ENCODE measurements around the gene EPHB4. TPM values are rescaled to one million over a fixed set of nuclear protein-coding genes. Genes with fewer than 3 reads are reported as not detected.
"Not testable (repeated sequence)": the region's sequence is repeated elsewhere in the genome, so short reads cannot be mapped to it uniquely, and the experiment has no call there.

Gene EPHB4
- total and polyA plus RNA-seq, 2 donors, result 7.3 to 9.6 TPM

GRCh38 chr7:100816515-100816914, 10.8 kb downstream of the EPHB4 start:
- H3K27me3 ChIP-seq (ENCODE audit: control insufficient read depth in 2 of 2, insufficient read depth in 1 of 2, low read length in 1 of 2); H3K4me1 ChIP-seq (ENCODE audit: control insufficient read depth in 2 of 2, insufficient read depth in 2 of 2, low read length in 2 of 2); DNase-seq (ENCODE audit: low read depth in 6 of 9, low spot score in 9 of 9); H3K4me3 ChIP-seq (ENCODE audit: low read length in 2 of 2); H3K27ac ChIP-seq (ENCODE audit: low read depth in 1 of 2, low read length in 1 of 2); H3K9me3 ChIP-seq (ENCODE audit: control insufficient read depth in 2 of 2, insufficient read depth in 1 of 2, low read length in 1 of 2); H3K36me3 ChIP-seq (ENCODE audit: control insufficient read depth in 2 of 2, insufficient read depth in 2 of 2, low read length in 1 of 2): not testable (repeated sequence)
- WGBS, result 98% methylated on average over 16 of the region's 16 CpGs

GRCh38 chr7:100812729-100813128, 14.6 kb downstream of the EPHB4 start:
- Histone ChIP-seq H3K27me3 (ENCODE audit: control insufficient read depth in 2 of 2, insufficient read depth in 1 of 2, low read length in 1 of 2) (no peaks in the 10 kb centered on the region), H3K4me1 (ENCODE audit: control insufficient read depth in 2 of 2, insufficient read depth in 2 of 2, low read length in 2 of 2) (no peaks in the 10 kb centered on the region), H3K9me3 (ENCODE audit: control insufficient read depth in 2 of 2, insufficient read depth in 1 of 2, low read length in 1 of 2) (no peaks in the 10 kb centered on the region), H3K36me3 (ENCODE audit: control insufficient read depth in 2 of 2, insufficient read depth in 2 of 2, low read length in 1 of 2) (no peaks in the 10 kb centered on the region), H3K27ac (ENCODE audit: low read depth in 1 of 2, low read length in 1 of 2) (no peak overlapping the region), H3K4me3 (ENCODE audit: low read length in 2 of 2) (no peak overlapping the region)
- DNase-seq (ENCODE audit: low read depth in 6 of 9, low spot score in 9 of 9), result no peak
- 96% methylated on average over 22 of the region's 22 CpGs for WGBS

GRCh38 chr7:100811480-100811879, 15.8 kb downstream of the EPHB4 start:
- 90% methylated on average over 6 of the region's 6 CpGs for WGBS
- no peaks in the 10 kb centered on the region for H3K36me3 ChIP-seq (ENCODE audit: control insufficient read depth in 2 of 2, insufficient read depth in 2 of 2, low read length in 1 of 2)
- H3K27ac ChIP-seq (ENCODE audit: low read depth in 1 of 2, low read length in 1 of 2), result no peak overlapping the region
- no peak overlapping the region for H3K4me3 ChIP-seq (ENCODE audit: low read length in 2 of 2)
- no peaks in the 10 kb centered on the region for H3K4me1 ChIP-seq (ENCODE audit: control insufficient read depth in 2 of 2, insufficient read depth in 2 of 2, low read length in 2 of 2)
- DNase-seq (ENCODE audit: low read depth in 6 of 9, low spot score in 9 of 9), result no peak
- no peaks in the 10 kb centered on the region for H3K27me3 ChIP-seq (ENCODE audit: control insufficient read depth in 2 of 2, insufficient read depth in 1 of 2, low read length in 1 of 2)
- no peaks in the 10 kb centered on the region for H3K9me3 ChIP-seq (ENCODE audit: control insufficient read depth in 2 of 2, insufficient read depth in 1 of 2, low read length in 1 of 2)

- no peak for DNase-seq (ENCODE audit: low read depth in 6 of 9, low spot score in 9 of 9)
- Histone ChIP-seq H3K4me3 (ENCODE audit: low read length in 2 of 2) (no peak overlapping the region), H3K4me1 (ENCODE audit: control insufficient read depth in 2 of 2, insufficient read depth in 2 of 2, low read length in 2 of 2) (peaks cover 5 to 7% of the 10 kb centered on the region in 2 donors), H3K27me3 (ENCODE audit: control insufficient read depth in 2 of 2, insufficient read depth in 1 of 2, low read length in 1 of 2) (no peaks in the 10 kb centered on the region), H3K9me3 (ENCODE audit: control insufficient read depth in 2 of 2, insufficient read depth in 1 of 2, low read length in 1 of 2) (no peaks in the 10 kb centered on the region), H3K36me3 (ENCODE audit: control insufficient read depth in 2 of 2, insufficient read depth in 2 of 2, low read length in 1 of 2) (no peaks in the 10 kb centered on the region), H3K27ac (ENCODE audit: low read depth in 1 of 2, low read length in 1 of 2) (no peak overlapping the region)
- WGBS, result 97% methylated on average over 5 of the region's 5 CpGs
Observed at GRCh38 chr7:100808354-100808875, 18.9 kb downstream of the EPHB4 start.

- H3K4me1 ChIP-seq (ENCODE audit: control insufficient read depth in 2 of 2, insufficient read depth in 2 of 2, low read length in 2 of 2), result peaks cover 10 to 22% of the 10 kb centered on the region in 2 donors
- H3K9me3 ChIP-seq (ENCODE audit: control insufficient read depth in 2 of 2, insufficient read depth in 1 of 2, low read length in 1 of 2), result not testable (repeated sequence)
- WGBS, result 99% methylated on average over 6 of the region's 6 CpGs
Observed at GRCh38 chr7:100806883-100807282, 20.4 kb downstream of the EPHB4 start.

GRCh38 chr7:100806276-100806675, 21.0 kb downstream of the EPHB4 start:
- 98% methylated on average over 9 of the region's 9 CpGs for WGBS
- Histone ChIP-seq H3K4me1 (ENCODE audit: control insufficient read depth in 2 of 2, insufficient read depth in 2 of 2, low read length in 2 of 2) (peaks cover 10 to 27% of the 10 kb centered on the region in 2 donors), H3K4me3 (ENCODE audit: low read length in 2 of 2) (no peak overlapping the region)

More at GRCh38 chr7:100806883-100807282, 20.4 kb downstream of the EPHB4 start:
- not testable (repeated sequence) for H3K27me3 ChIP-seq (ENCODE audit: control insufficient read depth in 2 of 2, insufficient read depth in 1 of 2, low read length in 1 of 2); H3K27ac ChIP-seq (ENCODE audit: low read depth in 1 of 2, low read length in 1 of 2); DNase-seq (ENCODE audit: low read depth in 6 of 9, low spot score in 9 of 9); H3K36me3 ChIP-seq (ENCODE audit: control insufficient read depth in 2 of 2, insufficient read depth in 2 of 2, low read length in 1 of 2); H3K4me3 ChIP-seq (ENCODE audit: low read length in 2 of 2)

GRCh38 chr7:100804681-100805431, 22.5 kb downstream of the EPHB4 start:
- no peaks in the 10 kb centered on the region for H3K27me3 ChIP-seq (ENCODE audit: control insufficient read depth in 2 of 2, insufficient read depth in 1 of 2, low read length in 1 of 2)
- no peak overlapping the region for H3K4me3 ChIP-seq (ENCODE audit: low read length in 2 of 2)
- H3K9me3 ChIP-seq (ENCODE audit: control insufficient read depth in 2 of 2, insufficient read depth in 1 of 2, low read length in 1 of 2), result no peaks in the 10 kb centered on the region
- no peak for DNase-seq (ENCODE audit: low read depth in 6 of 9, low spot score in 9 of 9)
- peaks cover 10 to 27% of the 10 kb centered on the region in 2 donors for H3K4me1 ChIP-seq (ENCODE audit: control insufficient read depth in 2 of 2, insufficient read depth in 2 of 2, low read length in 2 of 2)
- 98% methylated on average over 22 of the region's 22 CpGs for WGBS
- H3K27ac ChIP-seq (ENCODE audit: low read depth in 1 of 2, low read length in 1 of 2), result no peak overlapping the region
- H3K36me3 ChIP-seq (ENCODE audit: control insufficient read depth in 2 of 2, insufficient read depth in 2 of 2, low read length in 1 of 2), result no peaks in the 10 kb centered on the region

More at GRCh38 chr7:100806276-100806675, 21.0 kb downstream of the EPHB4 start:
- H3K27ac ChIP-seq (ENCODE audit: low read depth in 1 of 2, low read length in 1 of 2), result no peak overlapping the region
- no peaks in the 10 kb centered on the region for H3K9me3 ChIP-seq (ENCODE audit: control insufficient read depth in 2 of 2, insufficient read depth in 1 of 2, low read length in 1 of 2)
- H3K36me3 ChIP-seq (ENCODE audit: control insufficient read depth in 2 of 2, insufficient read depth in 2 of 2, low read length in 1 of 2), result no peaks in the 10 kb centered on the region
- no peak for DNase-seq (ENCODE audit: low read depth in 6 of 9, low spot score in 9 of 9)
- H3K27me3 ChIP-seq (ENCODE audit: control insufficient read depth in 2 of 2, insufficient read depth in 1 of 2, low read length in 1 of 2), result no peaks in the 10 kb centered on the region

GRCh38 chr7:100803398-100804161, 23.7 kb downstream of the EPHB4 start:
- peak in 6 of 9 donors; percentile 9 to 67 (median 36) for DNase-seq (ENCODE audit: low read depth in 6 of 9, low spot score in 9 of 9)

GRCh38 chr7:100802951-100803350, 24.4 kb downstream of the EPHB4 start:
- no peaks in the 10 kb centered on the region for H3K9me3 ChIP-seq (ENCODE audit: control insufficient read depth in 2 of 2, insufficient read depth in 1 of 2, low read length in 1 of 2)
- no peak overlapping the region for H3K4me3 ChIP-seq (ENCODE audit: low read length in 2 of 2)
- no peak for DNase-seq (ENCODE audit: low read depth in 6 of 9, low spot score in 9 of 9)
- 74% methylated on average over 4 of the region's 4 CpGs for WGBS
- H3K27me3 ChIP-seq (ENCODE audit: control insufficient read depth in 2 of 2, insufficient read depth in 1 of 2, low read length in 1 of 2), result no peaks in the 10 kb centered on the region
- H3K36me3 ChIP-seq (ENCODE audit: control insufficient read depth in 2 of 2, insufficient read depth in 2 of 2, low read length in 1 of 2), result no peaks in the 10 kb centered on the region
- peak overlapping the region in 1 of 2 donors; percentile 1 for H3K27ac ChIP-seq (ENCODE audit: low read depth in 1 of 2, low read length in 1 of 2)
- H3K4me1 ChIP-seq (ENCODE audit: control insufficient read depth in 2 of 2, insufficient read depth in 2 of 2, low read length in 2 of 2), result peaks cover 10 to 33% of the 10 kb centered on the region in 2 donors

More at GRCh38 chr7:100803398-100804161, 23.7 kb downstream of the EPHB4 start:
- Histone ChIP-seq H3K36me3 (ENCODE audit: control insufficient read depth in 2 of 2, insufficient read depth in 2 of 2, low read length in 1 of 2) (no peaks in the 10 kb centered on the region), H3K9me3 (ENCODE audit: control insufficient read depth in 2 of 2, insufficient read depth in 1 of 2, low read length in 1 of 2) (no peaks in the 10 kb centered on the region), H3K4me1 (ENCODE audit: control insufficient read depth in 2 of 2, insufficient read depth in 2 of 2, low read length in 2 of 2) (peaks cover 10 to 33% of the 10 kb centered on the region in 2 donors), H3K27ac (ENCODE audit: low read depth in 1 of 2, low read length in 1 of 2) (peak overlapping the region in 1 of 2 donors; percentile 64), H3K4me3 (ENCODE audit: low read length in 2 of 2) (no peak overlapping the region), H3K27me3 (ENCODE audit: control insufficient read depth in 2 of 2, insufficient read depth in 1 of 2, low read length in 1 of 2) (no peaks in the 10 kb centered on the region)
- WGBS, result 29% methylated on average over 19 of the region's 19 CpGs

Data from thymus (tissue), 11 donors.